NCI-H2029 (cell line): ENCODE data around the gene GNPTAB.
"Not testable (repeated sequence)": the region's sequence is repeated elsewhere in the genome, so short reads cannot be mapped to it uniquely, and the experiment has no call there.

ENCODE experiments used
- DNase-seq: peaks from one replicate; lab custom pipeline; 2025; lab: John Stamatoyannopoulos, UW

GNPTAB gene

GRCh38 chr12:101737476-101737875 is 93.3 kb downstream of the GNPTAB start:
- DNase-seq: no peak

DNA sequence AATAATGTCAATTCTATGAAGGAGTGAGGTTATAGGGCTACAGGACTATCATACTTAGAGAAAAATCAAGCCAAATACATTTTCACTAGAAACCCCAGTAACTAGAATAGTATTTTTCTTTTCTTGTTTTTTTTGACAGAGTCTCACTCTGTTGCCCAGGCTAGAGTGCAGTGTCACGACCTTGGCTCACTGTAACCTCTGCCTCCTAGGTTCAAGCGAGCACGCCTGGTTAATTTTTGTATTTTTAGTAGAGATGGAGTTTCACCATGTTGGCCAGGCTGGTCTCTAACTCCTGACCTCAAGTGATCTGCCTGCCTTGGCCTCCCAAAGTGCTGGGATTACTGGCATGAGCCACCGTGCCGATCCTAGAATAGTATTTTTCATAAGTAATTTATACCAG is 96.3 kb downstream of the GNPTAB start:
- DNase-seq: not testable (repeated sequence)

- no peak for DNase-seq
Observed at GRCh38 chr12:101733166-101733565, 97.6 kb downstream of the GNPTAB start.

GRCh38 chr12:101732318-101732717 is 98.4 kb downstream of the GNPTAB start:
- DNase-seq: no peak

DNA sequence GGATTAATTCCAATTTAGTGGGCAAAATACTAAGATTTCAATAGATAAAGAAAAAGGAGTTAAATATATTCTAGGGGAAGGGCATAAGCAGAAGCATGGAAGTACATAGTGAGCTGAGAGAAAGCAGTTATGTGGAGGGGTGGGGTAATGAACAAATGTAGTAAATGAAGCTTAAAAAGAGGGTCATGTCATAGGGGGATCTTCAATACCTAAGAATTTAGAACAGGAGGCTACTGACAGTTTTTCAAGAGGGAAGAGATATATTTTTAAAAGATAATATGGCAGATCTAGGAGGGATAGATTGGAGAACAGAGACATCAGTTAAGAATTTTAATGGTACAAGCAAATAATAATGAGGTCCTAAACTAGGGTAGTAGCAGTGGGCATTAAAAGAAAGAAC is 100.9 kb downstream of the GNPTAB start:
- no peak for DNase-seq

DNA sequence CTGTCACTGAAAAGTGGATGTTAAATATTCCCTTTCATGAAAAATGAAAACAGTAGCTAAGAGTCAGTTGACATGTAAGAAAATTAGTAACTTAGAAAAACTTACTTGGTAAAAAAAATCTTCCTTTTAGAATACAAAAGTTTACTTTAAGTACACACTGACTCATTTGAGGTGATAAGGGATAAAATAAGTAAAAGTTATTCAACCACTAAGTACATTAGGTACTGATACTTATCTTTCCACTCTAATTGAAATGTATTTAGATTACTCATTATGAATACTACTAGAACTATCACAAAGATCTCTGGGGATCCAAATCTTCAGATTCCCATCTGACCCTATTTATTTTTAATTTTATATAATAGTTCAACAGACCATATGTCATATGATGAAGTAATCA is 103.7 kb downstream of the GNPTAB start:
- DNase-seq: no peak

- DNase-seq: no peak
Observed at GRCh38 chr12:101722392-101722791, 108.4 kb downstream of the GNPTAB start.

GRCh38 chr12:101720118-101720517 is 110.6 kb downstream of the GNPTAB start:
- DNase-seq: no peak

DNA sequence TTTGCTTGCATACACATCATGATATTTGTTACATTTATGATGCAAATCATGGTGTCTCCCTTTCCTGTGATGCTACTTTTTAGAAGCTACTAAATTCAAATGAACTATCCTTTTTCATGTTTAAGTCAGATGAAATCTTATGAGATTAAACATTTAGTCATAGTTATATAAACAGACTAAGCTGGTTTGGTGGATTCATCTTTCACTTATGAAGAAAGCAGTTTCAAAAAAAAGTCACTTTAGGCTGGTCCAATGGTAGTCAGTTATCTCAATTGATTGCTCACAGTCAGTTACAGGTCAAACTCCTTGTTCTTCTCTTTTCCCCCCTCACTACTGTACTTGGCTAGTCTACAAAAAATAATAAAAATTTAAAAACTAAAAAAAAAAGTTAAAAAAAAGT is 111.2 kb downstream of the GNPTAB start:
- DNase-seq: no peak

- no peak for DNase-seq
Observed at GRCh38 chr12:101714877-101715444, 115.8 kb downstream of the GNPTAB start.

GRCh38 chr12:101713930-101714329 is 116.8 kb downstream of the GNPTAB start:
- no peak for DNase-seq

DNA sequence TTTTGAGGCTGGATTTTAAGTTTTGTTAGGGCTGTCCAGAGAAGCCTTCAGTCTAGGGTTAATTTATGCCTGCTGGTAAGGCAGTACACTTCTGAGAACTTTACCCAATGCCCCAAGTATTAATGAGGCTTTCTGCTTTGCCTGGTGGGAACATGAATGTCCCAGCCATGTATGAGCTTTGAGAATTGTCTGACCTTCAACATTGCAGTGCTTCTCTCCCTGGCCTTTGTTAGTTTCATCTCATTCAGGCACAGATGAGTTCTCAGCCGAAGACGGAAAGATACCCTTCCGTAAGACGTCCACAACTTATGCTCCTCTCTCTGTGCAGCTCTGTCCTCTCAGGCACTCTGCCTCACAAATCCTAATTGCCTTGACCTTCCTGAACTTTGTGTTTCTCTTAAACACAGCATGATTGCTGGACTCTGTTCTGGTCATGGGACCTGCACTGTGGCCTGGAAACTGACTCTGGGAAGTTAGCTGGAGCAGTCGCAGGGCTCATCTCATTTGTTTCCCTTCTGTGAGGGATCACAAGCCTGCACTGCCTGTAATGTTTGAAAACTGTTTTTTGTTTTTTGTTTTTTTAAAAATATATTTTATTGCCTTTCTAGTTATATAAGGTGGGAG is 117.6 kb downstream of the GNPTAB start:
- no peak for DNase-seq

DNA sequence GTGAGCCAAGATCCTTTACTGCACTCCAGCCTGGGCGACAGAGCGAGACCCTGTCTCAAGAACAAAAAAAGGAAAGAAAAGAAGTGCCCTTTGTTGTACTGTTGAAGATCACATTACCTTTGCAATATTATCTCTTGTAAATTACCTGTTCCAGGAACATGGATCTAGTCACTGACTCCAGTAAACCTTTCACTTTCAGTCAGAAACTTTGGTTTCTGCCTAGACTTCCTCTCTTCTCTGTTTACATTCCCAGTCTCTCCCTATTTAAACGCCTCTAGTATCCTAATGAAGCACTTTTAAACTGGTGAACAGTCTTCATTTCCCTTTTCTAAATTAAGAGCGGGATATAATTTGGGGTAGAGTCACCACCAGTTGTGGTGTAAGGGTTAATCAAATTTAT is 120.5 kb downstream of the GNPTAB start:
- no peak for DNase-seq

- no peak for DNase-seq
Observed at GRCh38 chr12:101707131-101707782, 123.5 kb downstream of the GNPTAB start.

DNA sequence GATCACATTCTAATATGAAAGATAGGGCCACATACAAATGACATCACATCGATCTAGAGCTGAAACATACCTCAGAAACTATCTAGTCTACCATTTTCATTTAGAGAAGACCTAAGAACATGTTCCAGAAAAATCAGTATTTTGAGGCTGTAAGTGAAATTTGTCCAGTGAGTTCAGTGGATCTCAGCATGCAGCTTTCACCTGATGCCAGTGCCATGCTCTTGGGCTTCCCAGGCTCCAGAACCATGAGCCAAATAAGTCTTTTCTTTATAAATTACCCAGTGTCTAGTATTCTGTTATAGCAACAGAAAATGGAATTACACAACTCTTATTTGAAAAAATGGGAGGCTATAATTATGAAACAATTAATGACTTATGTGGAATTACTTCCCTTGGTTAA is 124.4 kb downstream of the GNPTAB start:
- DNase-seq: no peak

- no peak for DNase-seq
Observed at GRCh38 chr12:101703487-101703886, 127.3 kb downstream of the GNPTAB start.

GRCh38 chr12:101700299-101700820 is 130.4 kb downstream of the GNPTAB start:
- DNase-seq: no peak

- no peak for DNase-seq
Observed at GRCh38 chr12:101698800-101699347, 131.9 kb downstream of the GNPTAB start.

GRCh38 chr12:101697930-101698799 is 132.6 kb downstream of the GNPTAB start:
- no peak for DNase-seq

DNA sequence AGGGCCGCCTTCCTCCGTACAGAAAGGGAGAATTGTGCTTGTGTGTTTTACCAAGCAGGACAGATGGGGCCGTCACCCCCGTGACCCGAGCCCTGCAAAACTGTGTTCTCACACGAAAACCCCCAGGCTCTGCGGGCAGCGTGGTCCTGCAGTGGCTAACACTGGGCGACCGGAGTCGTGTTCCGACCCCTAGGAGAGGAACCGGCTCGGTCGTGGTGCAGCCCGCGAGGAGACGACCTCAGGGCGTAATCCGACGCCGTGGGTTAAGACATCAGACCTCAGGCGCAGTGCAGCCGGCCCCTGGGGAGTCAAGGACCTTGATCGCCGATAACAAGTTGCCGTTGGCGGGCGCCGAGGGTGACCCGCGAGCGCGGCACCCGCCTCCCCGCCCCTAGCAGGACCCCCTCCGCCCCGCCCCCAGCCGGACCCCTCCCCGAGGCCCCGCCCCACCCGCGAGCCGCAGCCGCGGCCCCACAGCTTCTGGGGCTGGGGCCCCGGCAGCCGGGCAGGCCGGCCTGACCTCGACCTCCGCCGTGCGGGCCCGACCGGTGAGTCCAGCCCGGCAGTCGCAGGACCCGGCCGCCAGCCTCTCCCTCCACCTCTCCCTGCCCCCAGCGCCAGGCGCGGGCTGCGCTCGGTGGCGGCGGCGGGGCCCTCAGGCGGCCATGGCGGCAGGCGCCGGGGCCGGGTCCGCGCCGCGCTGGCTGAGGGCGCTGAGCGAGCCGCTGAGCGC is 133.4 kb downstream of the GNPTAB start, which contains the start of gene CHPT1:
CHPT1 (plus strand) TSS at position 444 of the 733 bp plus-strand sequence; CDS start at position 666, 222 bp downstream.
- peak; percentile 53 for DNase-seq
